Ovary (tissue), 3 donors: Measurements from ENCODE around the gene IL1RAPL2.

Experiments used
- CTCF ChIP-seq, 3 donors: fragments of 450-650 bp in 2 of 3; fragments of 200-600 bp in 1 of 3; IDR thresholded peaks; one replicate each; pipeline versions ENCODE4 v1.5.1 to v1.8.0; 2016 to 2022; ENCODE audit warnings: antibody characterized with exemption in 3 of 3, mild to moderate bottlenecking in 1 of 3
- POLR2A ChIP-seq: fragments of 450-650 bp; IDR thresholded peaks from one replicate; pipeline ENCODE4 v1.6.1; 2017; ENCODE audit warnings: antibody characterized with exemption, mild to moderate bottlenecking, moderate library complexity
- donor health status: DM: no; HTN: no; CAD: no.

- TF ChIP-seq POLR2A (no peak), CTCF (IDR thresholded peaks at IDR 0.05) (no peak)
Measured at GRCh38 chrX:105463473-105463872, 897.5 kb downstream of the IL1RAPL2 start.
